Liver (tissue), 3 donors: ENCODE results near the gene ENO4.

Experiments used
- ATF3 ChIP-seq: IDR thresholded peaks from 2 replicates; pipeline ENCODE4 v1.6.1; 2016; ENCODE audit warnings: antibody characterized with exemption
- CTCF ChIP-seq: fragments of 150-350 bp; IDR thresholded peaks from 2 replicates; pipeline ENCODE4 v1.5.1; 2017; ENCODE audit warnings: improper control_type of control experiment, low read depth, low read length; ENCODE audit not compliant: missing input control
- FOXA1 ChIP-seq: IDR thresholded peaks from 2 replicates; pipeline ENCODE4 v1.6.1; 2016; ENCODE audit warnings: antibody characterized with exemption
- GABPA ChIP-seq, 2 donors: IDR thresholded peaks in 1 of 2; conservative IDR thresholded peaks in 1 of 2; 2 replicates each; pipeline ENCODE4 v1.6.1; 2016; ENCODE audit warnings: antibody characterized with exemption in 2 of 2, mild to moderate bottlenecking in 1 of 2, moderate library complexity in 1 of 2
- HNF4A ChIP-seq, 2 donors: conservative IDR thresholded peaks; 2 replicates each; pipeline ENCODE4 v1.6.1; 2016; ENCODE audit warnings: antibody characterized with exemption in 2 of 2, mild to moderate bottlenecking in 2 of 2
- RAD21 ChIP-seq, 2 donors: IDR thresholded peaks; 2 replicates each; pipeline ENCODE4 v1.6.1; 2016; ENCODE audit warnings: antibody characterized with exemption in 2 of 2, mild to moderate bottlenecking in 2 of 2
- RXRA ChIP-seq, 2 donors: IDR thresholded peaks; 2 replicates each; pipeline ENCODE4 v1.6.1; 2017 to 2018; ENCODE audit warnings: antibody characterized with exemption in 2 of 2, mild to moderate bottlenecking in 1 of 2
- SP1 ChIP-seq: IDR thresholded peaks from 2 replicates; pipeline ENCODE4 v1.6.1; 2018; ENCODE audit warnings: antibody characterized with exemption, mild to moderate bottlenecking
- TAF1 ChIP-seq: conservative IDR thresholded peaks from 2 replicates; pipeline ENCODE4 v1.6.1; 2016; ENCODE audit warnings: antibody characterized with exemption, mild to moderate bottlenecking
- YY1 ChIP-seq: IDR thresholded peaks from 2 replicates; pipeline ENCODE4 v1.6.1; 2016; ENCODE audit warnings: antibody characterized with exemption, mild to moderate bottlenecking
- donor health status: healthy.
- donor health status: healthy.

- TF ChIP-seq RXRA (IDR thresholded peaks at IDR 0.05) (no peak), RAD21 (IDR thresholded peaks at IDR 0.05) (no peak), CTCF (no peak), SP1 (no peak), YY1 (no peak), HNF4A (conservative IDR thresholded peaks at IDR 0.05) (no peak), GABPA (IDR thresholded peaks at IDR 0.05 in 1 of 2, conservative IDR thresholded peaks at IDR 0.05 in 1 of 2) (no peak), FOXA1 (no peak), ATF3 (no peak), TAF1 (no peak)
These were observed 13.2 kb upstream of the ENO4 start for GRCh38 chr10:116836083-116836482.
